ENCODE results near the gene ITSN1.

ITSN1 gene

DNA sequence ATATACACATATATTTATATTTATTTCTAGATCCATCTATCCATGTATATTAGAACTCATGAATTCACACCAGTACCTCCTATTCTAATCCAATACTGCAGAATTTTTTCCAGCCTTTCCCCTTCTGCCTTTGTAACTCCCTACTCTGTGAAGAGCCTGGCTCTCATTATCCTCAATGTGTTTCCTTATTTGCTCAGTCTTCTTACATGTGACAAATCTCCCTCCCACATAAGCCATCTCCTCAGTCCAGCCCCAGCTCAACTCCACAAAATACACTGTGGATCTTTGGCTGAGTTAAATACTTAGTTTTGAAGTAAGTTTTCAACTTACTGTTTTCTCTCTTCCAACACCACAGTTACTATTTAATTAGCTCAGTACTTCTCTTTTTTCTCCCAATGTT, 227.6 kb downstream of the ITSN1 start:
- no peak for DNase-seq

DNA sequence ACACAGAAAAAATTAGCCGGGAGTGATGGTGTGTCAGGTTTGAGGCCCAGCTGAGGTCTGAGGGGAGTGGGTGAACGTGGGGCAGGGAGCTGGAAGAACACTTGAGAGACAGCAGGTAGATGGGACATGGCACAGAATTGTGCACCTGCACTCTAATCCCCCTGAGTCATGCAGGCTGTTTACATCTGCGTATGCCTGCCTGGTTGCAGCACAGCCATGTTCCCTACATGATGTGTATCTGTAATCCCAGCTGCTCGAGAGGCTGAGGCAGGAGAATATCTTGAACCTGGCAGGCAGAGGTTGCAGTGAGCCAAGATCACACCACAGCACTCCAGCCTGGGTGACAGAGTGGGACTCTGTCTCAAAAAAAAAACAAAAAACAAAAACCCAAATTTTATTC, 228.5 kb downstream of the ITSN1 start:
- DNase-seq: no peak

DNA sequence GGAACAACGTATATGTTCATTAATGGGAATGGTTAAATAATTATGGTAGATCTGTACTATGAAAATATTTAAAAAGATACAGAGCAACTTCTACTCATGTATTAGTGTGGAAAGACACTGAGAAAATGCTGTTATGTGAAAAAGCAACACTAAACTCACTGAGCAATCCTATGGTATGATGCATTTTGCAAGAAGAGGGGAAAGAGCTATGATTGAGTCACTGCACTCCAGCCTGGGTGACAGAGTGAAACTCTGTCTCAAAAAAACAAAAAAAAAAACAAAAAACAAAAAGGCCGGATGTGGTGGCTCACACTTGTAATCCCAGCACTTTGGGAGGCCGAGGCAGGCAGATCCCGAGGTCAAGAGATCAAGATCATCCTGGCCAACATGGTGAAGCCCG, 228.9 kb downstream of the ITSN1 start:
- DNase-seq: no peak

DNA sequence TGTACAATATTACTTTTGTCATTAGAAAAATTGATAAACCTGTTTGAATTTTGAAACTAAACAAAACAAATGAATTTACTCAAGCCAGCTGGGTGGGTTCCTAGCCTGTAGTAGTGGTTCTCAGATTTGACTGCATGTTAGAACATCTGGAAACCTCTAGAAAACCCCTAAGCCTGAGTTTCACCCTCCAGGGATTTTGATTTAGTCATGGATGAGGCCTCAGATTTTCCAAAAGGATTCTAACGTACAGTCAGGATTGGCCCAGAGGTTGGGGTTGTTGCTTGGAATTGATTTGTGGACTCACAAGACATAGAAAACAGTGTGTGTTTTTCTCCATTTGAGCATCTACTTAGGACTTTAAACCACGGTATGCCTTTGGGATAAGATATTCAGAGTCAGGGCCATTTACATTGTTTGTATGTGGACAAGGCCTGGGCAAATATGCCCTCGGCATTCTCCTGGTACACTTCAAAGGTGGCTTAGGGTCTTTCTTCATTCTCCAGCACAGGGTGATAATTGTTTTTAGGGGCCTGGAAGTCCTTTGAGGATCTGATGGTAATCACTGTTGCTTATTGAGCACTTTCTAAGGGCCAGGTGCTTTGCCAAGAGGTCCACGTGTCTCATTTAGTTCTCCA, 230.7 kb downstream of the ITSN1 start:
- DNase-seq: no peak

DNA sequence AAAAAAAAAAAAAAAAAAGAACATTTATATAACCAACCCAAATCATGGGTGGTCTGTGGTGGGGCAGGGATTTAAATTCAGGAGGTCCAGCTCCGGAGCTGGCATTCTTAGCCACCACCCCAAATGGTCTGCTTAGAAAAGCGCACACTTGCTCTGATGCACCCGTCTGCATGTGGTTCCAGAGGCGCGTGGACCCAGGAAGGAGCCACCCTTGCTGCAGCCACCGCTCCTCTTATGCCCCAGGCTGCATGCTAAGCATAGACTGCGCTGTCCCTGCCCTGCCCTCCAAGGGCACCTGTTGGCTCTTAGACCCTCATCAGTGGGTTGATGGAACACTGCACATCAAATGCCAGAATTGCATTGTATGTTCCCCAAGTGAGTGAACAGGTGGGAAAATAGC, 231.9 kb downstream of the ITSN1 start:
- no peak for DNase-seq

DNA sequence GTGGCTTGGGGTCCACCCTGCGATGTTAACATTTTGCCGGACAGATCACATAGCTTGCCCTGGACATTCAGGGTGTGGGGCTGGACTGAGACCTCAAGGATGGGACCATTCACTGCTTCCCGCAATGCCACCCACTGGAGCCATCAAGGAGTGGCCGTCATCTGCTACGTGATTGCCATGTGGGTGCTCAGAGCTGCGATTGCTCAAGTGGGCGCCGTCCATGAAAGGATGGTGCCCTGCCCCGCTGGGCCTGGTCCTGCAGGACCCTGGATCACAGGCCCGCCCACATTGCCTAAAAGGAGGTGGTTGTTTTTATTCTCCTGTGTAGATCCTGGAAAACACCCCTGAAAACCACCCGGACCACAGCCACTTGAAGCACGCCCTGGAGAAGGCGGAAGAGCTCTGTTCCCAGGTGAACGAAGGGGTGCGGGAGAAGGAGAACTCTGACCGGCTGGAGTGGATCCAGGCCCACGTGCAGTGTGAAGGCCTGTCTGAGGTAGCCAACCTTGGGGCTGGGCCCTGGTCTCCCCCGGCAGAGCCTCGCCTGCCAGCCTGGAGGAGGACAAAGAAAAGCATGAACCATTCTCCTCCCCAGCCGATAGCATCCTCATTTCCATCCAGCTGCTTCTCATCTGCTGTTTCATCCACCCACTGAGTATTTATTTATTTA, 232.9 kb downstream of the ITSN1 start:
- no peak for DNase-seq

DNA sequence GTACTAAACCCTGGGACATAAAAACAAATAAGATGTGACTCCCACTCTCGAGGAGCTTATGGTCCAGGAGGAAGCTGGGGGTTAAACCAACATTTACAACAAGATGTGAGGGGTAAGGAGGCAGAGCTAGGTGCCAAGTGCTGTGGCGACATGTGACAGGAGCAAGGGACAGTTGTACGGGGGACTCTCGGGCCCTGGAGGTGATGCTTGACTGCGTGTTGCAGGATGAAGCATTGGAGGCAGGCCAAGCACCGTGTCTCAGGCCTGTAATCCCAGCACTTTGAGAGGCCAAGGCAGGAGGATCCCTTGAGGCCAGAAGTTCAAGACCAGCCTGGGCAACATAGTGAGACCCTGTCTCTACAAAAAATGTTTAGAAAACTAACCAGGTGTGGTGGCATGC, 236.5 kb downstream of the ITSN1 start:
- DNase-seq: no peak

DNA sequence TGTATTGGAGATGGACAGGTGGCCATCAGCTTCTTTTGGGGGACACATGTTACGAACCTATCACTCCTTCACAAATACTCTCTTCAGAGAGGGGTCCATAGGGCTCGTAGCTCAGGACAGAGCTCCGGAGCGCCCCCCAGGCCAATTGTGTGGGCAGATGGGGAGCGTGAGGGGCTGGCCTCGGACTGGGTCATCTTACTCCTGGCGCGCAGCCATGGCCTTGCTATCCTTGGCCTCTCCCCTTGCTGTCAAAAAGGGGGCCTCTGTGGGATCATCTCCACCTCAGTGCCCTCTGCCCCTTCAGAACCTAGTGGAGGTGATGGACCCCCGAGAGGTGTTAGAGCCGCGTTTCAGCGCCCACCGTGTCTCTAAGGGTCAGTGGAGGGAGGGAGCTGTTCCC, 238.3 kb downstream of the ITSN1 start:
- no peak for DNase-seq

DNA sequence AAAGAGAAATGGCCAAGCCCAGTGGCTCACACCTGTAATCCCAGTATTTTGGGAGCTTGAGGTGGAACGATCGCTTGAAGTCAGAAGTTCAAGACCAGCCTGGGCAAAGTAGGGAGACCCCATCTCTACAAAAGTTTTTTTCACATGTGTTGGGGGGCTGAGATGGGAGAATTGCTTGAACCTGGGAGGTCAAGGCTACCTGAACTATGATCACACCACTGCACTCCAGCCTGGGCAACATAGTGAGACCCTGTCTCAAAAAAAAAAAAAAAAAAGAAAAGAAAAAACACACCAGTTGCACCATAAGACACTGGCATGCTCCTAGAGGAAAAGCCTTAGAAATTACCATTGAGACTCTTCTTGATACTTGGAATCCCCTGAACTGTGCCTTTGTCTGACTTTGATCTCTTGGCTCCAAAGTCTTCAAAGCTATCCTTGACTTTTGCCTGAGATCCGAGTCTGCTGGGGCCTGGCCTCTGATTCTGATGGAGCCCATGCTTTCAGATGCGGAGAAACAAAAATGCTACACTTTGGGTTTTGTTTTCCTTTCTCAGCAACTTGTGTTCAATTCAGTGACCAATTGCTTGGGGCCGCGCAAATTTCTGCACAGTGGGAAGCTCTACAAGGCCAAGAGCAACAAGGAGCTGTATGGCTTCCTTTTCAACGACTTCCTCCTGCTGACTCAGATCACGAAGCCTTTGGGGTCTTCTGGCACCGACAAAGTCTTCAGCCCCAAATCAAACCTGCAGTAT, 239.6 kb downstream of the ITSN1 start:
- no peak for DNase-seq

DNA sequence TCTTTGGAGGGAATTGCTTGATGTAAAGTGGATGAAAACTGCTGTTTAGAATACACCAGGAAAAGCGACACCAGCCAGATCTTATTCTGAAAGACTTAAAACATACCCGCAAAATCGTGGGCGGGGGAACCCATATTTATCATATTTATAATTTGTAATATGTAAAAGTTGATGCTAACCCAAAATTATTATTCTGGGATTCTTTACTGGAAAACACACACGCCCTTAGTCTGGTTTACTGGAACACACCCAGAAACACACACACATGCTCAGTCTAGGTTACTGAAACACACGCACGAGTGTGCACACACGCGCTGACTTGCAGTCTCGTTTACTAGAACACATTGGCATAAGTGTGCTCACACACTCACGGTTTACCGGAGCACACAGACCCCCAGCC, 240.8 kb downstream of the ITSN1 start:
- no peak for DNase-seq

DNA sequence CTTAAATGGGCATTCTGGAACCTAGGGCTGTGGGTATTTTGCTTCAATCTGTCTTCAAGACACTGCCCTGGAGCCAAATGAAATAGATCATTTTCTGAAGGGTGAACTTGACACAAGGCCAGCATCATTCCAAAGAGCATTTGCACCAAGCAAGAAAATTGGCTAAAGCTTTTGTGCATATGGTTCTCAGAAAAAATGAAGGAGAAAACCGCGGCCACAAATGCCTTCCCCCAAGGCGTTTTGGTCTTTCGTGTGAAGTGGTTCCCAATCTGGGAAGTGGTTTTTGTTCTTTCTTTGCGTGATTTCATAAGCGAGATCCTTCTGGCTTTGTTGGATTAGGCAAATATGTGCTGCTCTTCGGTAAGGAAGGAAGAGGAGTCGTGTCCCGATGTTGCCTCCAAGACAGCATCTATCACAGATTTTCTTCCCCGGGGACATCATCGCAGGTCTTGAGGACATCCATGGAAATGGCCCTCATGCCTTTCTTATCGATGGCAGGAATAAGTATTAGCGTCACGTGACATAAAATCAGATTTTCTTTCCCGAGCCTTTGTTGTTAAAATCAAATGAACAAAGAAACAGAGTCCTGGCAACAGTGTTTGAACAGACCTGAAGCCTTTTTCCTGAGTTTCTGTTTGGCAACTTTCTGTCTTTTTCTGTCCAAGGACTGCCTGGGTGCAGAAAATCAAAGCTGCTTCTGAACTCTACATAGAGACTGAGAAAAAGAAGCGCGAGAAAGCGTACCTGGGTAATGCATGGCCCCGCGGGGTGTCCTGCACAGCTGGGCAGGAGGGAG, 242.3 kb downstream of the ITSN1 start:
- no peak for DNase-seq

DNA sequence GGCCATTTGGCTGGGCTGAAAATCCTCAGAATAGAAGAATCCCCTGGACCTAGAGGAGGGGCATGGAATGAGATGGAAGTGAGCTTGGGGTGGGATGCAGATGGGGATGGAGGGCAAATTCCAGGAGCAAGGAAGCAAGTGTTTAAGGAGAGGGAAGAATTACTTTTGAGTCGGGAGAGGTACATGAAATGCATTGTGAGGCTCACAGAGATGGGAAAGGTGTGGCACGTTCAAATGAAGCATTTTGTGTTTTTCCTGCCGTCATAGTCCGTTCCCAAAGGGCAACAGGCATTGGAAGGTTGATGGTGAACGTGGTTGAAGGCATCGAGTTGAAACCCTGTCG, 242.8 kb downstream of the ITSN1 start:
- no peak for DNase-seq

DNA sequence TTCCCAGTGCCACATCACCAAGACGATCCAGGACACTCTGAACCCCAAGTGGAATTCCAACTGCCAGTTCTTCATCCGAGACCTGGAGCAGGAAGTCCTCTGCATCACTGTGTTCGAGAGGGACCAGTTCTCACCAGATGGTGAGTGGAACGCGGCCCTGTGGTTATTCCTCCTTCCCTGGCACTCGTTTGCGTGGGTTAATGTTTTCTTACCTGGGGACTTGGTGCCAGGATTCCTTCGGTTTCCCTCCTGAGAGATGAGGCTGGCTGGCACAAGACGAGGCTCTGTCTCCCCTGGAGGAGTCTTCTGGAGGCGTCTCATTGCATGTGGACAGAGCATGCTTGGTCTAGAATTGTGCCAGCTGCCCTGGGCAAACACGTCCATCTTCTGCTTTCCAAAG, 244.0 kb downstream of the ITSN1 start:
- DNase-seq: no peak

DNA sequence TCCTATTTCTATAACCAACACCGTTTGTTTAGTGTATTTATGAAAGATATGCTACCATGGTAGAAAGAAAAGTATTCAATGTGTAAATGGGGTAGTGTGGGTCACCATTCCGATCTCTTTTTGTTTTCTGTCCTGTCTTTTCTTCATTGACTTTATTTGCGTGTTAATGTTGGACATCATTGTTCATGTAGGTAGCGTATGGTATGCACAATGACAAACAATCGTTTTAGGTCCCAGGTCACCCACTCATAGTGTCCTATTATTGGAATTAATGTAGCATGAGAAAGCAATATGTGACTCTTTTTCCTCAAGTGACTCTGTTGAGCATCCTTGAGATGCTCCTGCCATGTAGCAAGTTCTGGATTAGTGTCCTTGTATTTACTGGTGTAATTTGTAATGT, 247.9 kb downstream of the ITSN1 start:
- no peak for DNase-seq

DNA sequence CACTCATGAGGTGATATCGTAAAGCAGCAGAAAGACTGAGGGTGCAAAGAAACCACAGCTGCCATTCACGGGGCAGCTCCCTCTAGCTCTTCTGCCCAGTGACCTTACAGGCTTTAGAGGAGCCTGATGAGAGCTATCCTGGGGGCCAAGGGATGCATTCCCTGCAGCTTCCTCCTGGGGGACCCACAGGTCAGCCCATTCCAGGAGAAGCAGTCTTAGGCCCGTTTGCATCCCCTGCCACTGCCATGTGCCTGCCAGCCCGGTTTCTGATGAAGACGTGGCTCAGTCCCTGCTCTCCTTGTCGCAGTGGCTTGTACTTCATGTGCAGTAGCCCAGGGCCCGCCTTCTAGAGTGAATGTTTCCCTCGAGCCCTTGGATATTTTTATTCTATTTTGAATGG, 250.6 kb downstream of the ITSN1 start:
- no peak for DNase-seq

DNA sequence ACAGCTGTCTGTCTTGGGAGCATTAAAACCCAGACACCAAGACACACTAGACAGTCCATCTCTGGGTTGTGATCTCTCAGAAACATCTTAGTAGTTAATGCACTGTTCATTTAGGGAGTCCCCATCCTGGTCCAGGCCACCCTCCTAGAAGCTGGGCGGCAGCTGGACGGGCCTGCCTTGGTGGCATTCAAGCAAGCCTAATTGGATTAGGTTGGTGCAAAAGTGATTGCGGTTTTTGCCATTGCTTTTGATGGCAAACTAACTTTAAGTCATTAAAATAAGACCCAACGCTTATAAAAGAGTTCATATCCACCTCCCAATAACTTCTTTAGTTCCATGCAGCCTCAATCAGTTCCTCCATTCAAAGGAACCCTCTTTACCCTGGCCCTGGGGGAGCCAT, 251.6 kb downstream of the ITSN1 start:
- DNase-seq: no peak

DNA sequence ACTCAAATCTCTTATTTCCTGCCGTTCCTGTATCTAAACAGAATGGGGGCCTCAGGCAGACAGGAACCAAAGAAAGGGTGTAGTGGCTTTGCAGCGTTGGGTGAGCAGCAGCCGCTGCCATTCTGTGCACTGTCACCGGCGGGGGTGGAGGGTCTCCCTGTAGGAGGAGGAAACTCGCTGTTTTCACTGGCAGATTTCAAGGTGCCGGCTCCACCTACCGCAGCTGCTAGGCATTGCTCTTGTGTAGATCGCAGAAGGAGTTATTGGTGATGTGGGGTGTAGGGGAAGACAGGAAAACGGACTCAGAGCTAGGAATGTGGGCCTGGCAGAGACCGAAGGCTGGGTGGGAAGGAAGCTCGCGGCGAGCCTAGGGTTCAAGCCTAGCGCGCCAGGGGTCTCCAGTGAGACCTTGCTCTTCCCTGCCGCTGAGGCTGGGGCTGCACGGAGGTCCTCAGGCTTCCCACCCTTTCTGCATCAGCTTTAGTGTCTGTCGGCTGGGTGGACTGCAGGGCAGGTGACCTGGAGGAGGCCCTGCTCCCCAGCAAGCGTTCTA, 252.5 kb downstream of the ITSN1 start:
- peak; percentile 81 for DNase-seq

DNA sequence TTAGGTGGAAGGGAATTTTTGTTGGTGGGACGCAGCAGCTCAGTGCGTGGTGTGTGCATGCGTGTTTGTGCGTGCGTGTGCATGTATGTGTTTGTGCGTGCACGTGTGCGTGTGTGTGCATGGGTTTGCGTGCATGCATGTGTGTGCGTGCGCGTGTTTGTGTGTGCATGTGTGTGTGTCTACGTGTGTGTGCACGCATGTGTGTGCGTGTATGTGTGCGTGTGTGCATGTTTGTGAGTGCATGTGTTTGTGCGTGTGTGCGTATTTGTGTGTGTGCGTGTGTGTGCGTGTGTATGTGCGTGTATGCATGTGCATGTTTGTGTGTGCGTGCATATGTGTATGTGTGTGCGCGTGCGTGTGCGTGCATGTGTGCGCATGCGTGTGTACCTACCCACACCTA, 253.1 kb downstream of the ITSN1 start:
- DNase-seq: no peak

DNA sequence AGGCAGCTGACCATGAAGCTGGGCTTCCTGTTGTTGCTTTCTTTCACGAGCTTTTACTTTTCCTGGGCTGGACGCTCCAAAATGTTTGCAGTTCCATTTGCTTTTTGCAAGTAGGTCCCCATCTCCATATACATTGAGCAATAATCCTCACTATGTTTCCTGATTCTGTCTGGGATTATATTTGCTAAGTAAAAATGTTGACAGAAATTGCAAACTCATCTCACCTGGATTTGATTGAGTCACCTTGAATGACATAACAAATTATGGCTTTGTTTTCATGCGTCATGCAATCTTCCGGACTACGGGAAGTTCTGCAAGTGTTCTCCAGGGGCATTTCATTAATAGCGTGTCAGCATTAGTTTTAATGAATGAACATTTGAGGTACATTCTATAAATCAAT, 254.4 kb downstream of the ITSN1 start:
- DNase-seq: no peak

DNA sequence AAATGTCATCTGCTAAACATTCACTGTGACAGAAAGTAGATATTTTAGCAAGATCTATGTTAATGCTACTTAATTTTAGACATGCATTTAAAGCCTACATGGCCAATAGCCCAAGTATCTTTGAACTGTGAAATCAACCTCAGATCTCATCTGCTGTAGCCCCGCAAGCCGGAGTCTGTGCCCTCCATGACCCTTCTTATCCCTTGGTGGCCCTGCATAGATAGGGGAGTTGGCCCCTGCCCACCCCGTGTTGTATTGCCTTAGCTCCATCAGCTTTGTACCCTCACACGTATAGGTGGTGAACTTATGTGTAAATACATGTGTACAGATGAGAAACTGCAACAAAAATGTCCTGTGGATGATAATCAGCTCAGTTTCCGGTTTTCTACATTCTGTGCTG, 254.8 kb downstream of the ITSN1 start:
- DNase-seq: no peak

DNA sequence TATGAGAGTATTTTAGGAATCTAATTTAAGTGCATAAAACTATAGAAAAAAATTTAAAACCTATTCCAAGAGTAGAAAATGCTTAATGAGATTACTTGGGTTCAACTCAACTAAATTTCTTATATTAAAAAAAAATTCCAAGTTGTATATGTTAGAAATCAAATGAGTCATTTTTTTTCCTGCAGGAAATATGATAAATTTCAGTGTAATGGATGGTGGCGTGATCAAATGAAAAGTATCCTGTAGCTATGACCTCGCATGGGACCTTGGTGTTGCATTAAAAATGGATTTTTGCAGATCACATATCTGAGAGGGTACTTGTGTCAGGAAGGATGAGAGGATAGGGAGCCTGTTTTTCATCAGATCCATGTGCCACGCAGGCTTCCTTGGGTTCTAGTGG, 255.4 kb downstream of the ITSN1 start:
- DNase-seq: no peak

DNA sequence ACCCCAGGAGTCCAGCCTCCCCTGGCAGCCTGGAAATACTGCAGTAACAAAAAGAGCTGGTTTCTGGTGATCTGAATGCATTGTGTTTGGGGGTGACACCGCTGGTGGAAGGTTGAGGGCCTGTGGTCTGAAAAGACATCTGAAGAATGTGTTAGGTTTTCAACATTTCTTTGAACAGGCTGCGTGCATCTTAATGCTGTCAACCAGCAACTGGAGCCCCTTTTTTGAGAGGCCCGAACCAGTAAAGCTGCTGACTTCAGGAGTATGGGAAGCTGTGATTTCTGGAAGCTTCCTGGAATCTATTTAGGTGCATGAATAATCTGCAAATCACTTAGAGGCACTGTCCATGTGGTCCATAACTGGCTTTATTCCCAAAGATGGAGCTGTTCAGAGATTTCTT, 256.3 kb downstream of the ITSN1 start:
- no peak for DNase-seq

DNA sequence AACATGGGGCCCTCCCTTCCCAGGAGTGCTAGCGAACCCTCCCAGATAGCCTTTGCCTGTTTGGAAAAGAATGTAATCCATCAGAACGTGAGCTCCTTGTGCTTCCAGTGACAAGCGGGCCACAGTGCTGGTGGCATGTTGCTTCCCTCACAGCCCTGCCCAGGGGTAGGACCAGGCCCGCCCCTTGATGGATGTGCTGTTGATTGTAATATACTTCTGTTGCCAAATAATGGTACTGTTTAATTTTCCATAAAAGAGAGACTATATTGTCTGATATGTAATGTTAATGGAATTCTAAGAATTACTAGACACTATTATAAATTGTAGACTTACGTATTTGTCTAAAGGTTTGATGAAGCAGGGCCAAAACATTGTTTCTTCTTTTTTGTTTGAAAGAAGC, 256.9 kb downstream of the ITSN1 start:
- DNase-seq: no peak

Measured in activated CD8-positive, alpha-beta memory T cell treated with anti-CD3 and anti-CD28 coated beads, Interleukin-2, amount 50 U/mL, for 48 hours (primary cell).